ENCODE results near the gene COBLL1. TPM values are rescaled to one million over a fixed set of nuclear protein-coding genes. Genes with fewer than 3 reads are reported as not detected.
A peak's percentile ranks its signal among the peaks of the same experiment; 100 is the strongest.

COBLL1 gene
- total RNA-seq, 1 donor, result 13.4 TPM

DNA sequence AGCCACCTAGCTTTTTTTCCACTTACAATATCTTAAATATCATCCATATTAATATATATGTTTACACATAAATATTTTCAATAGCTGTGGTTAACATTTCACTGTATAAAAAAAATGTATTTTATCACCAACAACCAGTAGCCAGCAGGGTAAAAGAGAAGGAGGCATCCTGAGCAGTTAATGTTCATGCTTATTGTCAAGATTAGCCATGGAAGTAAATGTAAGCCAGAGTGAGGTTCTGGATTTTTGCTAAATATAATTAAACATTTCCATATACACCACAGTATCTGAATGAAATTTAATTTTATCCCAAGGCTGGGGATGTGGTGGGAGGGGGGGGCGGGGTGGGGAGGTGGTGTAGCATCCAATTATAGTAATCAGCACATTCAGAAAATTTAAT lies 140.1 kb downstream of the COBLL1 start:
- TF ChIP-seq, protein P1, sequence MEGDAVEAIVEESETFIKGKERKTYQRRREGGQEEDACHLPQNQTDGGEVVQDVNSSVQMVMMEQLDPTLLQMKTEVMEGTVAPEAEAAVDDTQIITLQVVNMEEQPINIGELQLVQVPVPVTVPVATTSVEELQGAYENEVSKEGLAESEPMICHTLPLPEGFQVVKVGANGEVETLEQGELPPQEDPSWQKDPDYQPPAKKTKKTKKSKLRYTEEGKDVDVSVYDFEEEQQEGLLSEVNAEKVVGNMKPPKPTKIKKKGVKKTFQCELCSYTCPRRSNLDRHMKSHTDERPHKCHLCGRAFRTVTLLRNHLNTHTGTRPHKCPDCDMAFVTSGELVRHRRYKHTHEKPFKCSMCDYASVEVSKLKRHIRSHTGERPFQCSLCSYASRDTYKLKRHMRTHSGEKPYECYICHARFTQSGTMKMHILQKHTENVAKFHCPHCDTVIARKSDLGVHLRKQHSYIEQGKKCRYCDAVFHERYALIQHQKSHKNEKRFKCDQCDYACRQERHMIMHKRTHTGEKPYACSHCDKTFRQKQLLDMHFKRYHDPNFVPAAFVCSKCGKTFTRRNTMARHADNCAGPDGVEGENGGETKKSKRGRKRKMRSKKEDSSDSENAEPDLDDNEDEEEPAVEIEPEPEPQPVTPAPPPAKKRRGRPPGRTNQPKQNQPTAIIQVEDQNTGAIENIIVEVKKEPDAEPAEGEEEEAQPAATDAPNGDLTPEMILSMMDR (IDR thresholded peaks at IDR 0.05; ENCODE audit: insufficient read depth, low read depth, low read length), result no peak
- H3K4me3 ChIP-seq (ENCODE audit: low read depth, low read length), result no peak overlapping the region
- no peak for DNase-seq (ENCODE audit: low read depth)

DNA sequence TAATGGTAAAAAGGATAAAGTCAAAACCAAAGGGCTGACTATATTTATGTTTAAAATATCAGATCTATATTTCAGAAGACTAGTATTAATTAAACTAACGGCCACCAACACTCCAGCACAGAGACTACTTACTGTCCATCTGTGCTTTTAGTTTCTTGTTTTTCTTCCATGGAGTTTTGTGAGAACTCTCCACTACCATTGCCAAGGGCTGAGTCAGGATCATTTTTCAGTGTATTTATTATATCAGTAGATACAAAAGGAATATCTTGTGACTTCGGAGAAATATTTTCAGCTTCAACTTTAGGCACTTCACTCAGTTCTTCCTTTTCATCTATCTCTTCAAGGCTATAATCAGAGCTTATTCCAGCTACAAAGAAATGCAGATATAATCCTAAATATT lies 141.2 kb downstream of the COBLL1 start:
- DNase-seq (ENCODE audit: low read depth), result no peak
- H3K4me3 ChIP-seq (ENCODE audit: low read depth, low read length), result no peak overlapping the region
- TF ChIP-seq, protein P1 (IDR thresholded peaks at IDR 0.05; ENCODE audit: insufficient read depth, low read depth, low read length), result no peak

DNA sequence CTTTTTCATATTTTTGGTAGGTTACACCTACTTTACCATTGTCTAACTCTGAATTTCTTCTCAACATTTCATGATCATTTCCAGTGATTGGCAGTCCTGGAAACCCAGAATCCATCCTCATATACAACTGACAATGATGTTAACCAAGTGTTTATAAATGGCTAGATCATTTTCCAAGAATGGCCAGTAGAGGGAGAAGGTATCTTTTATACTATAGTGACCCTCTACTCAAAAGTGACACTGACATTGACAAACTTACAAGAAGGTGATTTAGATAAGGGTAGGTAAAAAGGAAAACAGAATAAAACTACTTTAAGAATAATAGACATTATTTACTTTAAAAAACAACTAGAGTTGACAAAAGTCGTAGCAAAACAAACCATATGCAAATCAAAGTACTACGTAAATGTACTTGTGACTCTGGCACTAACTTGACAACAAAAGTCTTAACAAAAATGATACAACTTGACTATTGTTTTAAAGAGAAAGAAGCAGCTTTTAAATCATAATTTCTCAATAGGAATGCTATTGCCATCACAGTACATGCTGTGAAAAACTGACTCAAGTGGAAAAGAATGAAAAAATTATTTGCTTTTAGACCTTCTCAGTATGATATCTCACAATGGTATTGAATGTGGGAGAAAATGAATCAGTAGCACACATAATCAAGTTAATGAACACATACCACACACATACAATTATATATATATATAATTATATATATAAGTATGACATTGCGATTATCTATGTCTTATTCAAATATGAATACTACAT lies 143.7 kb downstream of the COBLL1 start:
- DNase-seq (ENCODE audit: low read depth), result no peak

DNA sequence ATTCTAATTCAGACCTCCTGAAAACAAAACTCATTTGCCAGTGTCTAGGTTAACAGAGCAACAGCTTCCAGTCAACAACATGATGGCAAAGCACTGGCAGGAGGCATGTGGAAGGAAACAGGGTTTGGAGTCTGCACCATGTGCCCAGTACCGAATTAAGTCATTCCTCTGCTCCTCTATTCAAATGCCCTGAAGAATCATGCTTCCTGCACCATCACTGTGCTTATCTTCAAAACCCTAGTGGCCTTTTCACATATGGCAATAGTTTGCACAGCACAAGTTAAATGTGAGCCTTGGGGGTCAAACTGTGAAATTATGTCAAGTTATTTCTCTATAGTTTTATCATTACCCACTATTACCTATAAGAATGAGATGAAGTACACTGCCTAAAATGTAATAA lies 145.0 kb downstream of the COBLL1 start:
- H3K4me3 ChIP-seq (ENCODE audit: low read depth, low read length), result no peak overlapping the region
- DNase-seq (ENCODE audit: low read depth), result no peak
- TF ChIP-seq, protein P1 (IDR thresholded peaks at IDR 0.05; ENCODE audit: insufficient read depth, low read depth, low read length), result peak; percentile 4

More for the DNA sequence above, 143.7 kb downstream of the COBLL1 start:
- TF ChIP-seq, protein P1 (IDR thresholded peaks at IDR 0.05; ENCODE audit: insufficient read depth, low read depth, low read length), result peak; percentile 60
- H3K4me3 ChIP-seq (ENCODE audit: low read depth, low read length), result no peak overlapping the region

- TF ChIP-seq, protein P1 (IDR thresholded peaks at IDR 0.05; ENCODE audit: insufficient read depth, low read depth, low read length), result no peak
- H3K4me3 ChIP-seq (ENCODE audit: low read depth, low read length), result no peak overlapping the region
- DNase-seq (ENCODE audit: low read depth), result no peak
These were observed 147.3 kb downstream of the COBLL1 start for GRCh38 chr2:164694275-164694695.

GRCh38 chr2:164693834-164694233 lies 147.8 kb downstream of the COBLL1 start:
- TF ChIP-seq, protein P1 (IDR thresholded peaks at IDR 0.05; ENCODE audit: insufficient read depth, low read depth, low read length), result no peak
- no peak for DNase-seq (ENCODE audit: low read depth)
- no peak overlapping the region for H3K4me3 ChIP-seq (ENCODE audit: low read depth, low read length)

All from fibroblast of villous mesenchyme (primary cell).